NB4 (cell line): ENCODE results near the gene TMEM202.

Experiments
- DNase-seq: peaks from one replicate; pipeline ENCODE4 v3.0.0; 2010; ENCODE audit warnings: low read depth
- H3K4me3 ChIP-seq: one replicate; pipeline ENCODE4 v1.5.1; 2011; ENCODE audit warnings: mild to moderate bottlenecking, low read depth, low read length, moderate library complexity
- MYC ChIP-seq: IDR thresholded peaks from 2 replicates; pipeline ENCODE4 v1.6.1; 2011; ENCODE audit warnings: low read depth, low read length
- POLR2A ChIP-seq: IDR thresholded peaks from 2 replicates; pipeline ENCODE4 v1.6.1; 2011; ENCODE audit warnings: mild to moderate bottlenecking; ENCODE audit not compliant: insufficient read length; ENCODE audit errors: extremely low read depth
- TF ChIP-seq, protein P1 (sequence below): IDR thresholded peaks from one replicate; pipeline ENCODE4 v1.5.1; 2012; ENCODE audit warnings: low read depth, low read length
- TF ChIP-seq, protein P2 (sequence below): IDR thresholded peaks from 2 replicates; pipeline ENCODE4 v1.6.1; 2011; ENCODE audit warnings: low read depth, low read length

TMEM202 gene

DNA sequence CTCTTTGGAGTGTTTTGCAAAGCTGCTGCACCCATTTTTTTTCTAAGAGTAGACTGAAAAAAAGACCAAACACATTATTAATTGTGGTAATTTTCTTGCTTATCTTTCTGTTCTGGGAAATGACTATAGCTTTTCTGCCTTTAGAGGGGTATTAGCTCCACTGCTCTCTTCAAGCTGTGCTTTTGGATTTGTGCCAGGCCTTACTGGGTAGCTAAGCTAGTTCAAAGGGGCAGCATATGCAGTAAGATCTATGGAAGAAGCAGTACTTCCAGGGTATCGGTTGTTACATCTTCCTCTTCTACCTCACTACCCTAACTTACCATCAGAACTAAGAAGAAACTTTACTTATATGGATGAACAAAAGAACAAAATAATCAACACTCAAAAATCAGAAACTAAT is 47.3 kb downstream of the TMEM202 start:
- no peak for DNase-seq
- TF ChIP-seq, protein P1, sequence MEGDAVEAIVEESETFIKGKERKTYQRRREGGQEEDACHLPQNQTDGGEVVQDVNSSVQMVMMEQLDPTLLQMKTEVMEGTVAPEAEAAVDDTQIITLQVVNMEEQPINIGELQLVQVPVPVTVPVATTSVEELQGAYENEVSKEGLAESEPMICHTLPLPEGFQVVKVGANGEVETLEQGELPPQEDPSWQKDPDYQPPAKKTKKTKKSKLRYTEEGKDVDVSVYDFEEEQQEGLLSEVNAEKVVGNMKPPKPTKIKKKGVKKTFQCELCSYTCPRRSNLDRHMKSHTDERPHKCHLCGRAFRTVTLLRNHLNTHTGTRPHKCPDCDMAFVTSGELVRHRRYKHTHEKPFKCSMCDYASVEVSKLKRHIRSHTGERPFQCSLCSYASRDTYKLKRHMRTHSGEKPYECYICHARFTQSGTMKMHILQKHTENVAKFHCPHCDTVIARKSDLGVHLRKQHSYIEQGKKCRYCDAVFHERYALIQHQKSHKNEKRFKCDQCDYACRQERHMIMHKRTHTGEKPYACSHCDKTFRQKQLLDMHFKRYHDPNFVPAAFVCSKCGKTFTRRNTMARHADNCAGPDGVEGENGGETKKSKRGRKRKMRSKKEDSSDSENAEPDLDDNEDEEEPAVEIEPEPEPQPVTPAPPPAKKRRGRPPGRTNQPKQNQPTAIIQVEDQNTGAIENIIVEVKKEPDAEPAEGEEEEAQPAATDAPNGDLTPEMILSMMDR, result no peak
- TF ChIP-seq, protein P2, sequence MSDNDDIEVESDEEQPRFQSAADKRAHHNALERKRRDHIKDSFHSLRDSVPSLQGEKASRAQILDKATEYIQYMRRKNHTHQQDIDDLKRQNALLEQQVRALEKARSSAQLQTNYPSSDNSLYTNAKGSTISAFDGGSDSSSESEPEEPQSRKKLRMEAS, result no peak
- TF ChIP-seq MYC, result no peak
- no peak for TF ChIP-seq POLR2A
- no peak overlapping the region for H3K4me3 ChIP-seq

DNA sequence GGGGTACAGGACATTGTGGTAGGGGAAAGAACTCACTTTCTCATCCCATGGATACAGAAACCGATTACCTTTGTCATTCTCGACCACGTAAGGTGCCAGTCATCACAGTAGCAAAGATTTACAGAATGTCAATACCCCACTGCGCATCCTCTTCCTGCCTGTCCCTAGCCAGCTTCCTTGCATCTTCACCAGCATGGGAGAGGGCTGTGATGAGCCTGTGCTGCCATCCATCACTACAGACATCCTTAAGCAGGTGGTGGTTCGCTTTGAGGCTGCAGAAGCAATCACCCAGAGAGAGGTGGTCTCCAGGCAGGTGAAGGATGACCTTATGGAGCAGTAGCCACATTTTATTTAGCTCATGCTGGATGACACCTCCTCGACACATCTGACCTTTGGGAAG is 52.7 kb downstream of the TMEM202 start:
- no peak for TF ChIP-seq MYC
- TF ChIP-seq, protein P1, result no peak
- TF ChIP-seq, protein P2, result no peak
- no peak for TF ChIP-seq POLR2A
- DNase-seq, result no peak
- H3K4me3 ChIP-seq, result no peak overlapping the region

DNA sequence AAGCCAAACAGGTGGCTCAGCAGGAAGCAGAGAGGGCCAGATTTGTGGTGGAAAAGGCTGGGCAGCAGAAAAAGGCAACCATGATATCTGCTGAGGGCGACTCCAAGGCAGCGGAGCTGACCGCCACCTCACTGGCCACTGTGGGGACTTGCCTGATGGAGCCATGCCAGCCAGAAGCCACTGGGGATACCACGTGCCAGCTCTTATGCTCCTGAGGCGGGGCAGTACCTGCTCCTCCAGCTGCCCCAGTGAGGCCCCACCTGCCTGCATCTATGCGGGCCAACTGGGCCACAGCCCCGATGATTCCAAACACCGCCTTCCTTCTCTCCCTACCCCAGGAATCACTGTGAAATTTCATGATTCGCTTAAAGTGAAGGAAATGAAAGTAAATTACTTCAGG is 53.1 kb downstream of the TMEM202 start:
- no peak for DNase-seq
- H3K4me3 ChIP-seq, result no peak overlapping the region
- TF ChIP-seq, protein P2, result no peak
- no peak for TF ChIP-seq MYC
- no peak for TF ChIP-seq POLR2A

DNA sequence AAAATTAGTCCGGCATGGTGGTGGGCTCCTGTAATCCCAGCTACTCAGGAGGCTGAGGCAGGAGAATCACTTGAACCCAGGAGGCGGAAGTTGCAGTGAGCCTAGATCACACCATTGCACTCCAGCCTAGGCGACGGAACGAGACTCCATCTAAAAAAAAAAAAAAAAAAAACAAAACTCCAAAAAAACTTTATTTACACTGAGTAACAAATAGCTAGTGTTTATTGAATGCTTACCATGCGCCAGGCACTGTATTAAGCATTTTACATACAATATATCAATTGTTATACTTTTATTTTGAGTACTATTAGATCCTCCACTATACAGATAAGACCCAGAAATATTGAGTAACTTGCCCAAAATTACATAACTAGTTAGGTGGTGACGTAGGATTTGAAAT is 58.6 kb downstream of the TMEM202 start:
- no peak for DNase-seq
- TF ChIP-seq MYC, result no peak
- TF ChIP-seq, protein P1, result no peak
- no peak for TF ChIP-seq POLR2A
- TF ChIP-seq, protein P2, result no peak
- no peak overlapping the region for H3K4me3 ChIP-seq
